GM21367 (cell line): Measurements from ENCODE around the gene NME5.
A peak's percentile ranks its signal among the peaks of the same experiment; 100 is the strongest.
"Not testable (repeated sequence)": the region's sequence is repeated elsewhere in the genome, so short reads cannot be mapped to it uniquely, and the experiment has no call there.

Source experiments
- ATAC-seq: cut with Tn5 transposase; IDR thresholded peaks from one replicate; pipeline ENCODE4 v1.9.1; 2021; ENCODE audit not compliant: unreplicated experiment

NME5 gene

GRCh38 chr5:138138949-138139780 is at the start of gene NME5:
Gene NME5 (minus strand): TSS chr5:138139428. CDS start chr5:138138780, 648 bp downstream.
- no peak for ATAC-seq

- no peak for ATAC-seq
Observed at GRCh38 chr5:138188626-138189025, 49.4 kb upstream of the NME5 start.

- no peak for ATAC-seq
Observed at GRCh38 chr5:138186002-138186447, 46.8 kb upstream of the NME5 start.

GRCh38 chr5:138182808-138183207 is 43.6 kb upstream of the NME5 start:
- no peak for ATAC-seq

GRCh38 chr5:138180841-138181240 is 41.6 kb upstream of the NME5 start:
- ATAC-seq: no peak

GRCh38 chr5:138180183-138180782 is 41.1 kb upstream of the NME5 start:
- ATAC-seq: no peak

GRCh38 chr5:138179277-138179857 is 40.1 kb upstream of the NME5 start:
- ATAC-seq: peak; percentile 4

- ATAC-seq: peak; percentile 78
Observed at GRCh38 chr5:138178516-138179276, 39.5 kb upstream of the NME5 start, which contains the start of the genes BRD8 and KIF20A. Gene BRD8 (minus strand): TSS chr5:138178630. CDS start chr5:138178614, 16 bp downstream. Gene KIF20A (plus strand): TSS chr5:138179112. CDS start chr5:138179681, 569 bp downstream.

GRCh38 chr5:138177941-138178515 is 38.8 kb upstream of the NME5 start:
- peak; percentile 16 for ATAC-seq

GRCh38 chr5:138170299-138170698 is 31.1 kb upstream of the NME5 start:
- ATAC-seq: no peak

GRCh38 chr5:138169124-138169523 is 29.9 kb upstream of the NME5 start:
- ATAC-seq: no peak

GRCh38 chr5:138163721-138164120 is 24.5 kb upstream of the NME5 start:
- no peak for ATAC-seq

- no peak for ATAC-seq
Observed at GRCh38 chr5:138160706-138161105, 21.5 kb upstream of the NME5 start.

- no peak for ATAC-seq
Observed at GRCh38 chr5:138159666-138160065, 20.4 kb upstream of the NME5 start.

- ATAC-seq: no peak
Observed at GRCh38 chr5:138157626-138158025, 18.4 kb upstream of the NME5 start.

- ATAC-seq: not testable (repeated sequence)
Observed at GRCh38 chr5:138155977-138156376, 16.7 kb upstream of the NME5 start.

- ATAC-seq: no peak
Observed at GRCh38 chr5:138149530-138149929, 10.3 kb upstream of the NME5 start.

GRCh38 chr5:138148811-138149210 is 9.6 kb upstream of the NME5 start:
- ATAC-seq: no peak

GRCh38 chr5:138143578-138143977 is 4.3 kb upstream of the NME5 start:
- ATAC-seq: not testable (repeated sequence)

- ATAC-seq: no peak
Observed at GRCh38 chr5:138141734-138142133, 2.5 kb upstream of the NME5 start.

- ATAC-seq: no peak
Observed at GRCh38 chr5:138140268-138140667, 1.0 kb upstream of the NME5 start.
